ENCODE results near the gene EFEMP2.

Gene EFEMP2

DNA sequence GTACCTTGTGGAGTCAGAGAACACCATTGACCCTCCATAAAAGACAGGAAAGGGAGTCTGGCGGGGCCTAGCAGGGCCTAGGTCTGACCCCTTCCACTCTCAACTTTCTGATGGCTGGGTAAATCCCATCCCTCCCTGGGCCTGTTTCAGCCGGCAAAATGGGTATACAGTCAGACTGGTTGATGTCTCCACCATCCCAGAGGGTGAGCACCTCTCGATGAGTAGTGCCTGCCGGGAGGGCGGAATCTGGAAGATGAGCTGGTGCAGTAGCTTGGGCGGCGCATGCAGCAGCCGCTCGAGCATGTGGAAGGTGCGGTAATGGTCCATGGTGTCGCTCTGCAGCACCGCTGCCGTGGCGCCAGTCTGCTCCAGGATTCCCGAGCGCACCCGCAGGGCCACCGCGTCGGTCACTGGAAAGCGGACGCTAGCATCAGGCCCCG is 15.1 kb upstream of the EFEMP2 start:
- no peak for DNase-seq (ENCODE audit: low spot score)
- H3K27ac ChIP-seq: peak overlapping the region; percentile 87 to 91
- peak overlapping the region; percentile 73 for H3K4me3 ChIP-seq
- TF ChIP-seq, protein P1, sequence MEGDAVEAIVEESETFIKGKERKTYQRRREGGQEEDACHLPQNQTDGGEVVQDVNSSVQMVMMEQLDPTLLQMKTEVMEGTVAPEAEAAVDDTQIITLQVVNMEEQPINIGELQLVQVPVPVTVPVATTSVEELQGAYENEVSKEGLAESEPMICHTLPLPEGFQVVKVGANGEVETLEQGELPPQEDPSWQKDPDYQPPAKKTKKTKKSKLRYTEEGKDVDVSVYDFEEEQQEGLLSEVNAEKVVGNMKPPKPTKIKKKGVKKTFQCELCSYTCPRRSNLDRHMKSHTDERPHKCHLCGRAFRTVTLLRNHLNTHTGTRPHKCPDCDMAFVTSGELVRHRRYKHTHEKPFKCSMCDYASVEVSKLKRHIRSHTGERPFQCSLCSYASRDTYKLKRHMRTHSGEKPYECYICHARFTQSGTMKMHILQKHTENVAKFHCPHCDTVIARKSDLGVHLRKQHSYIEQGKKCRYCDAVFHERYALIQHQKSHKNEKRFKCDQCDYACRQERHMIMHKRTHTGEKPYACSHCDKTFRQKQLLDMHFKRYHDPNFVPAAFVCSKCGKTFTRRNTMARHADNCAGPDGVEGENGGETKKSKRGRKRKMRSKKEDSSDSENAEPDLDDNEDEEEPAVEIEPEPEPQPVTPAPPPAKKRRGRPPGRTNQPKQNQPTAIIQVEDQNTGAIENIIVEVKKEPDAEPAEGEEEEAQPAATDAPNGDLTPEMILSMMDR (IDR thresholded peaks at IDR 0.05): no peak

DNA sequence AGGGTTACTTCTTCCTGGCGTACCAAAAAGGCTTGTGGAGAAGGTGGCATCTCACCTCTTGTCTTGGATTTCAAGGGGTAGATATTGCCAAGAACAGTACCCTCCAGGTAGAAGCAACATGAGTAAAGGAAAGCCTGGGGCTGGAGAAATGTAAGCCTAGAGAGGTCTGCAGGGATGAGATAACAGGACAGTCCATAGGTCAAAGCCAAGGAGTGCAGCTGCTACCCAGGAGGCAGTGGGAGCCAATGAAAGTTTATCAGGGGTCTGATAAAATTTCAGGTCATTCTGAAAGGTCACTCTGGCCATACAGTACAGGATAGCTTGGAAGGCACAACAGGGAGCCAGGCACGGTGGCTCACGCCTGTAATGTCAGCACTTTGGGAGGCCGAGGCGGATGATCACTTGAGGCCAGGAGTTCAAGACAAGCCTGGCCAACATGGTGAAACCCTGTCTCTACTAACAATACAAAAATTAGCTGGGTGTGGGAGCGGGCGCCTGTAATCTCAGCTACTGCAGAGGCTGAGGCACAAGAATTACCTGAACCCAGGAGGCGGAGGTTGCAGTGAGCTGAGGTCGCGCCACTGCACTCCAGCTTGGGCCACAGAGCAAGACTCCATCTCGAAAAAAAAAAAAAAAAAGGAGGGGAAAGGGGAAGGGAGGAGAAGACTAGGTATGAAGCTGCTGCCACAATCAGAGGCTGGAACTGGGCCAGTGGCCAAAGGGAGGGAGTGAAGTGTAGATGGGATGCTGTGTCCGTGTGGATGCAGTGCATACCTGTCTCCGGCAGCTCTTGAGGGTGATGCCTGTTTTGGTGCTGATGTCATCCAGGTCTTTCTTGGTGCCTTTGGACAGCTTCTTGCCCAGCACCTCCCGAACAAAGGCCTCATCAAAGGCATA is 14.5 kb upstream of the EFEMP2 start:
- H3K4me3 ChIP-seq: peak overlapping the region; percentile 73
- peak overlapping the region in 1 of 2 donors; percentile 91 for H3K27ac ChIP-seq
- DNase-seq (ENCODE audit: low spot score): no peak
- TF ChIP-seq, protein P1 (IDR thresholded peaks at IDR 0.05): no peak

DNA sequence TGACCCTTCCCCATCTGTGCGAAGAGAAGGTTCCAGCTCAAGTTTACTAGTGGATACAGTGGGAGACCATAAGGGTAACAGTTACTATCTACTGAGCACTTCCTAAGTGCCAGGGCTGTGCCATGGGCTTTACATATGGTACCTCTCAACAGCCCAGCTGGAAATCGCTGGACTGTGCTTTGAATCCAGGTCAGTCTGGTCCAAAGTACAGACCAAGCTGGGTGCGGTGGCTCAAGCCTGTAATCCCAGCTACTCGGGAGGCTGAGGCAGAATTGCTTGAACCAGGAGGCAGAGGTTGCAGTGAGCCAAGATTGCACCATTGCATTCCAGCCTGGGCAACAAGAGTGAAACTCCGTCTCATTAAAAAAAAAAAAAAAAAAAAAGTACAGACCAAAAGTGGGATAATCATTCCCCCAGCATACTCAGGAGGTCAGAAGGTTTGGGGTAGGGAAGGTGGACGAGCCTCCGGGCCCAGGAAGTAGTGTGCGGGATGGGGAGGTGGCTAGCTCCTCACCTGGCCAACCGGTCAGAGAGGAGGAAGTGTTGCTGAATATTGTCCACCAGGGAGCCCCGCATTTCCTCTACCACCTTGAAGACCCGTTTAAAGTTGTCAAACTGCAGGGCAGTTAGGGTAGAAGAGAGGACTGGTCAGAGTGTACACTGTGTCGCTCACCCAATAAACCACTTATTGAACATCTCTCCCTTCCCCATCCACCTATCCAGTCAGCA is 13.4 kb upstream of the EFEMP2 start:
- no peak overlapping the region for H3K4me3 ChIP-seq
- no peak for DNase-seq (ENCODE audit: low spot score)
- TF ChIP-seq, protein P1 (IDR thresholded peaks at IDR 0.05): no peak
- H3K27ac ChIP-seq: no peak overlapping the region

DNA sequence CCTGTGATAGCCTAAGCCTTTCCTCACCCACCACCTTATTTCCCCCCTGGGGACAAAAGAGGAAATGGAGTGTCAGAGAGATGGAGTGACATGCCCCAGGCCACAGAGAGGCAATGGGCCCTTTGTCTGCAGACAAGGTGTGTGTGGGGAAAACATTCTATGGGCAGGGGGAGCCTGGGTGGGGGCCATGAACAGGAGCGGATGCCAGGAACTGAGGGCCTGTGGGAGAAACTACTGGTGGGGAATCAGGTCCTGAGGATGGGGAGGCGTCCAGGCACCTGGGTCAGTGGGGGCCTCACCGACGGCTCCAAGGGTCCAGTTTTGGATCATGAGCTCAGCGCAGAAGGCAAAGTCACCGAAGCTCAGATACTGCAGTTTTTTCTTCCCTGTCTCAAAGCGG is 12.6 kb upstream of the EFEMP2 start:
- TF ChIP-seq, protein P1 (IDR thresholded peaks at IDR 0.05): no peak
- H3K4me3 ChIP-seq: no peak overlapping the region
- DNase-seq (ENCODE audit: low spot score): no peak
- peak overlapping the region in 1 of 2 donors; percentile 23 for H3K27ac ChIP-seq

DNA sequence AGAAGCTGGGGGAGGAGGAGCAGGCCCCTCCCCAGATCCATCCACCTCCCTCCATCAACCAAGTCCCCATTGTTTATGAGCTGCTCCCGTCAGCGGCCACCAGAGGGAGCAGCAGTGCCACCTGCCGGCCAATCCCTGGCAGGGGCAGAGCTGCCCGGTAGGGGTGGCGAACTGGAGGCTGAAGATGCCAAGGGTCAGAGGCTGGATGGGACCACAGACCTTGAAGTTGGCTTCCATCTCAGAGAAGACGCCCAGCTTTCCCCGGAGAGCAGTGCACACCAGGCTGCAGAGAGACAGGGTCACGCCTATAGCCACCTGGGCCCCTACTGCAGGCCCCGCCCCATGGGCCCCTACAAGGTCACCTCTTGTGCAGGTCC is 12.1 kb upstream of the EFEMP2 start:
- Histone ChIP-seq H3K27ac (peak overlapping the region in 1 of 2 donors; percentile 23), H3K4me3 (no peak overlapping the region)
- TF ChIP-seq, protein P1 (IDR thresholded peaks at IDR 0.05): peak; percentile 98
- peak; percentile 84 for DNase-seq (ENCODE audit: low spot score)

DNA sequence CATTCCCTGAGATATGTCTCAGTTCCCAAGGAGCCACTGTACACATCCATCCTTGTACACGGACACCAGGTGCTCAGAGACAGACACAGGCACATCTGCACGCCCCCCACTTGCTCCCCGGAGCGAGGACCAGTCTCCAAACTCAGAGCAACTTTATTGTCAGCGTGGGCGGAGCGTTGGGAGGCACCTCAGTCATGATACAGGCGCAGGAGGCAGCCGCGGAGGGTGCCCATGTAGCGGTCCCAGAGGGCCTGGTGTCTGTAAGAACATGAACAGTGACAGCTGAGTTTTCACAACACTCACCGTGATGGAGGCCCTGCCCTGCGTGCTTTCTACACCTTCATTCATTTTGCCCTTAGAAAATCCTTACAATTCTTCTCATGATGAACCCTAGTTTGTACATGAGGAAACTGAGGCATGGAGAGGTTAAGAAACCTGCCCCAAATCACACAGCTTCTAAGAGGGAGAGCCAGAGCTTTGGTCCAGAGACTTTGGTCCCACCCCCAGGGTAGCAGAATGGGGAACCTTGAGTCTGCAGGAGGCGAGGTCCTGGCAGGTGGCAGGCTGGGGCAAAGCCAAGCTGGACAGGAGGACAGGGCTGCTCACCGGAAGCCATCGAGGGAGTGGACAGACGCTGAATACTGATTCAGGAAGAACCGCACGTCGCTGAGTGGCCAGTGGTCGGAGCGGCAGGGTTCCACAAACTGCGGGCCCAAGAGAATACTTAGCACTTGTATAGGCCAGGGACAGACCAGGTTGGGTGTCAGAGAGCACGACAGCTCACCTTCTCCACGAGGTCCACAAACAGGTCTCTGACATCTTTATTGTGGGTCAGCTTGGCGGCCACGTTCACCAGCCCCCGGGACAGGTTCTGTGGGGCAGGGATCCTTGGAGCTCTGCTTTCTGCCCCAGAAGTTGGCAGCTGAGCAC is 11.5 kb upstream of the EFEMP2 start:
- Histone ChIP-seq H3K27ac (no peak overlapping the region), H3K4me3 (no peak overlapping the region)
- no peak for DNase-seq (ENCODE audit: low spot score)
- TF ChIP-seq, protein P1 (IDR thresholded peaks at IDR 0.05): no peak

Measured in coronary artery (tissue), 2 donors.